ENCODE data around the gene MAP2K7. TPM values are rescaled to one million over a fixed set of nuclear protein-coding genes. Genes with fewer than 3 reads are reported as not detected.
A peak's percentile ranks its signal among the peaks of the same experiment; 100 is the strongest.

The MAP2K7 gene
- total and polyA plus RNA-seq, 11 donors: 11.6 to 35.5 (median 23.5) TPM

DNA sequence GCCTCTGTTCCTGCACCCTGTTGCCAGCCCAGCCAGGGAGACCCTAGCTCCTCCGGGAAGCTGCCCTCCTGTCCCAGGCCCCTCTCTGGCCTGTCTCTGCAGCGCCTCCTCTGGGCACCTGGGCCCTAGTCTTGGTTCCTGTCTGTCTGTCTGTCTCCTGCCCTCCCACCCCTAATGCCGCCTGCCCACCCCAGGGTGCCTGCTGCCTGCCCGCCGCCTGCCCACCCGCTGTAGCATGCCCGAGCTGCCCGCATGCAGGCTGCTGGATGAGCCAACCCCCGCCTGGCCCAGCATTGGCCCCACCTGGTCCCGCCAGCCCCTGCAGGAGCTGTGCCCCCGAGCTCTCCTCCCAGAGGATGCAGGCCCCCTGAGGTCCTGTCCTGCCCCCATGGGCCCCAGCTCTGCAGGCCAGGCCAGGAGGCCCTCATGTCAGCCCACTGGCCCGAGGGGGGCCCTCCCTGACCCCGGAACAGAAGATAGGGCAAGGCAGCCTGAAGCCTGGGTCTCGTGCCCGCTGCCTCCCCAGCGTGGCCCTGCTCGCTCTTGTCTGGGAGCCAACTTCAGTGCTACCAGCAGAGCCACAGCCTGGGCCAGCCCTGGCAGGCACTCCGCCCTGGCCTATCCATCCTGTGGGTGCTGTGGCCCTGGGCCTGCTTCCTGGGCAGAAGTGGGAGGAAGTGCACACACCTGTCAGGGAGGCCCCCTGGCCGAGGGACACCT, 5.2 kb downstream of the MAP2K7 start:
- Histone ChIP-seq H3K27me3 (no peaks in the 10 kb centered on the region), H3K27ac (no peak overlapping the region), H3K4me1 (peaks cover 0 to 53% (median 28%) of the 10 kb centered on the region in 12 donors), H3K4me3 (no peak overlapping the region), H3K36me3 (peaks cover 12 to 54% (median 32%) of the 10 kb centered on the region in 9 donors), H3K9me3 (no peaks in the 10 kb centered on the region)
- TF ChIP-seq POLR2A (IDR thresholded peaks at IDR 0.05): no peak
- TF ChIP-seq, protein P1, sequence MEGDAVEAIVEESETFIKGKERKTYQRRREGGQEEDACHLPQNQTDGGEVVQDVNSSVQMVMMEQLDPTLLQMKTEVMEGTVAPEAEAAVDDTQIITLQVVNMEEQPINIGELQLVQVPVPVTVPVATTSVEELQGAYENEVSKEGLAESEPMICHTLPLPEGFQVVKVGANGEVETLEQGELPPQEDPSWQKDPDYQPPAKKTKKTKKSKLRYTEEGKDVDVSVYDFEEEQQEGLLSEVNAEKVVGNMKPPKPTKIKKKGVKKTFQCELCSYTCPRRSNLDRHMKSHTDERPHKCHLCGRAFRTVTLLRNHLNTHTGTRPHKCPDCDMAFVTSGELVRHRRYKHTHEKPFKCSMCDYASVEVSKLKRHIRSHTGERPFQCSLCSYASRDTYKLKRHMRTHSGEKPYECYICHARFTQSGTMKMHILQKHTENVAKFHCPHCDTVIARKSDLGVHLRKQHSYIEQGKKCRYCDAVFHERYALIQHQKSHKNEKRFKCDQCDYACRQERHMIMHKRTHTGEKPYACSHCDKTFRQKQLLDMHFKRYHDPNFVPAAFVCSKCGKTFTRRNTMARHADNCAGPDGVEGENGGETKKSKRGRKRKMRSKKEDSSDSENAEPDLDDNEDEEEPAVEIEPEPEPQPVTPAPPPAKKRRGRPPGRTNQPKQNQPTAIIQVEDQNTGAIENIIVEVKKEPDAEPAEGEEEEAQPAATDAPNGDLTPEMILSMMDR (IDR thresholded peaks at IDR 0.05): no peak
- intact Hi-C loops (cut with DNase I): loop anchor here in 2 of 10 donors (10.0 kb wide), 2 partner anchors 54 to 254 kb away; no protein-coding TSS in a partner anchor
- DNase-seq (peak in 1 of 5 donors; percentile 32), ATAC-seq (no peak)
- WGBS, 4 donors: 88 to 94% (median 90%) methylated on average over 14 to 19 of the region's 19 CpGs

DNA sequence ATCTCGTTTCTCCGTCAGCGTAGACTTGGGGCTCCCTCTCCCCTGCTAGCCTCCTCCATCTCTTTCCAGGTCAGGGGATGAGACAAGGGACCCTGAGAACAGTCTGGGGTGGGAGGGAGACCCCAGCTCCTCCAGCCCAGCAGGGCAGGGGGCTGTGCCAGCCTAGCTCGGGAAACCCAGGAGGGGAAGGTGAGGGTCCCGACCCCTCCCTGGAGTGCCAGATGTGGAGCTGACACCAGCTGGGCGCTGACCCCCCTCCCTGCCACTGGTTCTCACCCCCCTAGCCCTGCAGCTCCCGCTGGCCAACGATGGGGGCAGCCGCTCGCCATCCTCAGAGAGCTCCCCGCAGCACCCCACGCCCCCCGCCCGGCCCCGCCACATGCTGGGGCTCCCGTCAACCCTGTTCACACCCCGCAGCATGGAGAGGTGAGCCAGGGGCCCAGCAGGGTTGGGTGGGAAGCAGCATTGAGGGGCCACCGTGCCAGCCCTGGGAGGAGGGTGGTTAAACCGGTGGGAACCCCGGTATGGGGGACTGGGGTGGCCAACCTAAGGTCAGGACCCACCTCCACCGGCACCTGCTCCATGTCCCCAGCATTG, 5.9 kb downstream of the MAP2K7 start:
- H3K4me1 ChIP-seq: peaks cover 0 to 52% (median 25%) of the 10 kb centered on the region in 12 donors
- H3K36me3 ChIP-seq: peaks cover 12 to 54% (median 32%) of the 10 kb centered on the region in 9 donors
- no peaks in the 10 kb centered on the region for H3K9me3 ChIP-seq
- peak in 1 of 5 donors; percentile 11 for DNase-seq
- H3K27me3 ChIP-seq: peaks cover 0 to 2% (median 0%) of the 10 kb centered on the region in 9 donors
- TF ChIP-seq POLR2A (IDR thresholded peaks at IDR 0.05): no peak
- TF ChIP-seq, protein P1 (IDR thresholded peaks at IDR 0.05): no peak
- no peak for ATAC-seq
- intact Hi-C loops (cut with DNase I): loop anchor here in 2 of 10 donors (10.0 kb wide), 2 partner anchors 55 to 255 kb away; no protein-coding TSS in a partner anchor
- no peak overlapping the region for H3K4me3 ChIP-seq
- 86 to 96% (median 92%) methylated on average over 9 to 21 of the region's 21 CpGs for WGBS, 4 donors
- H3K27ac ChIP-seq: no peak overlapping the region

DNA sequence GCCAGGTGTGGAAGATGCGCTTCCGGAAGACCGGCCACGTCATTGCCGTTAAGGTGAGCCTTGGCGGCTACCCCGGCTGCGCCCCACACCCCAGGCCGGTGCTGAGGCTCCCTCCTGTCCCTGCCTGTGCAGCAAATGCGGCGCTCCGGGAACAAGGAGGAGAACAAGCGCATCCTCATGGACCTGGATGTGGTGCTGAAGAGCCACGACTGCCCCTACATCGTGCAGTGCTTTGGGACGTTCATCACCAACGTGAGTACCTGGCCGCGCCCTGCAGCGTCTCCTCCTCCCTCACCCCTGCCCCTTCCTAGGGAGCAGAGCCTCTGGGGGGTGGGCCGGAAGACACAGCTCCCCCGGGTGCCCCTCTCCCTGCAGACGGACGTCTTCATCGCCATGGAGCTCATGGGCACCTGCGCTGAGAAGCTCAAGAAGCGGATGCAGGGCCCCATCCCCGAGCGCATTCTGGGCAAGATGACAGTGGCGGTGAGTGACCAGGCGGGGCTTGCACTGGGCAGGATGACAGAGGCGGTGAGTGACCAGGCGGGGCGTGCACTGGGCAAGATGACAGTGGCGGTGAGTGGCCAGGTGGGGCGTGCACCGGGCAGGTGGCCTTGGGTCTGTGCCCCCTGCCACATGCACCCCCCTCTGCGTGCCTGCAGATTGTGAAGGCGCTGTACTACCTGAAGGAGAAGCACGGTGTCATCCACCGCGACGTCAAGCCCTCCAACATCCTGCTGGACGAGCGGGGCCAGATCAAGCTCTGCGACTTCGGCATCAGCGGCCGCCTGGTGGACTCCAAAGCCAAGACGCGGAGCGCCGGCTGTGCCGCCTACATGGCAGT, 6.9 kb downstream of the MAP2K7 start:
- DNase-seq (peak in 2 of 5 donors; percentile 22 to 55), ATAC-seq (no peak)
- intact Hi-C loops (cut with DNase I): no loop called here
- Histone ChIP-seq H3K27me3 (peaks cover 0 to 12% (median 4%) of the 10 kb centered on the region in 9 donors), H3K36me3 (peaks cover 12 to 54% (median 32%) of the 10 kb centered on the region in 9 donors), H3K27ac (no peak overlapping the region), H3K4me3 (no peak overlapping the region), H3K9me3 (no peaks in the 10 kb centered on the region), H3K4me1 (peaks cover 0 to 47% (median 15%) of the 10 kb centered on the region in 12 donors)
- 90 to 95% (median 93%) methylated on average over 38 to 54 of the region's 54 CpGs for WGBS, 4 donors
- TF ChIP-seq, protein P1 (IDR thresholded peaks at IDR 0.05): no peak
- TF ChIP-seq POLR2A (IDR thresholded peaks at IDR 0.05): no peak
